Measurements from ENCODE around the gene RNF121.

RNF121 gene

GRCh38 chr11:71949034-71949433 lies 20.2 kb downstream of the RNF121 start:
- Histone ChIP-seq H3K4me3 (ENCODE audit: low read depth in 1 of 2, low read length in 2 of 2) (no peak overlapping the region), H3K27ac (ENCODE audit: low read length) (no peak overlapping the region), H3K4me2 (ENCODE audit: insufficient read depth, low read length) (no peak overlapping the region), H3K79me2 (ENCODE audit: insufficient read depth, low read length) (peaks cover 38% of the 10 kb centered on the region), H4K20me1 (ENCODE audit: insufficient read depth, low read length) (peaks cover 14% of the 10 kb centered on the region; the same call in 1 of the 2 replicates), H2AFZ (ENCODE audit: low read depth, low read length) (no peak overlapping the region), H3K27me3 (ENCODE audit: insufficient read depth, low read length, poor library complexity) (no peaks in the 10 kb centered on the region), H3K9ac (ENCODE audit: low read depth, low read length) (no peak overlapping the region), H3K4me1 (ENCODE audit: insufficient read depth, low read length) (no peaks in the 10 kb centered on the region), H3K9me3 (ENCODE audit: insufficient read depth, low read length, severe bottlenecking) (no peaks in the 10 kb centered on the region), H3K36me3 (ENCODE audit: insufficient read depth, low read length) (no peaks in the 10 kb centered on the region)
- TF ChIP-seq EZH2 (IDR thresholded peaks at IDR 0.05; ENCODE audit: borderline replicate concordance, low read depth, low read length, severe bottlenecking) = no peak
- TF ChIP-seq CTCF (IDR thresholded peaks at IDR 0.05; ENCODE audit: borderline replicate concordance, extremely low read depth, low read length, poor library complexity, severe bottlenecking) = no peak
- no peak for ATAC-seq (ENCODE audit: insufficient read depth, low read depth)
- DNase-seq = no peak

- Histone ChIP-seq H3K79me2 (ENCODE audit: insufficient read depth, low read length) (peaks cover 31% of the 10 kb centered on the region), H2AFZ (ENCODE audit: low read depth, low read length) (no peak overlapping the region), H3K9ac (ENCODE audit: low read depth, low read length) (no peak overlapping the region), H3K4me2 (ENCODE audit: insufficient read depth, low read length) (no peak overlapping the region), H3K36me3 (ENCODE audit: insufficient read depth, low read length) (no peaks in the 10 kb centered on the region), H3K9me3 (ENCODE audit: insufficient read depth, low read length, severe bottlenecking) (no peaks in the 10 kb centered on the region), H3K4me3 (ENCODE audit: low read depth in 1 of 2, low read length in 2 of 2) (no peak overlapping the region), H3K27ac (ENCODE audit: low read length) (no peak overlapping the region), H3K27me3 (ENCODE audit: insufficient read depth, low read length, poor library complexity) (no peaks in the 10 kb centered on the region), H3K4me1 (ENCODE audit: insufficient read depth, low read length) (no peaks in the 10 kb centered on the region), H4K20me1 (ENCODE audit: insufficient read depth, low read length) (peaks cover 19% of the 10 kb centered on the region; the same call in 1 of the 2 replicates)
- ATAC-seq (ENCODE audit: insufficient read depth, low read depth) (no peak), DNase-seq (no peak)
- no peak for TF ChIP-seq EZH2 (IDR thresholded peaks at IDR 0.05; ENCODE audit: borderline replicate concordance, low read depth, low read length, severe bottlenecking)
- TF ChIP-seq CTCF (IDR thresholded peaks at IDR 0.05; ENCODE audit: borderline replicate concordance, extremely low read depth, low read length, poor library complexity, severe bottlenecking) = no peak
Measured at GRCh38 chr11:71951741-71952310, 23.0 kb downstream of the RNF121 start.

DNA sequence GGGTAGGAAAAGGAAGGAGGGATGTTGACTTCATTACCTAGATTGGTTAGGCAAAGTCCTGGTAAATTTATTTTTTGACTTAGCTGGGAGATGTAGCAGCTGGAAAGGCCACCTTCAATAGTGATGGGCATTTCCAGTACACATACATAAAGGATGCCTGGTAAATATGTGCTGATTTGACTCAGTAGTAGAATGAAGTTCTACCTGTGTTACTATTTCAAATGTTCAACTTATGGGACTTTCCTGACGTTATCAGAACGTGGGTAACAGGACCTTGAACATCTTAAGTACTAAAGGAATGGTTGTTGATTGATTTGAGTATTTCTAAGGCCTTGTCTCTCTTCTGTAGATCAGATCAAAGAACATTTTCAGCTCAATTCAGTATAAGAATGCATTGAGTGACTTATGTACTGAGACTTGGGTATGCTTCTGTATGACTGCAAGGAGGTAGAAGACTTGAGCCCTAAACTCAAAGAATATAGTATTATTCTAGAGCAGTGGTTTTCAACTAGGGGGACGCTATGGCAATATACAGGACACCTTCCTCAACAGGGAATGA lies 27.1 kb downstream of the RNF121 start:
- TF ChIP-seq CTCF (IDR thresholded peaks at IDR 0.05; ENCODE audit: borderline replicate concordance, extremely low read depth, low read length, poor library complexity, severe bottlenecking) = no peak
- TF ChIP-seq EZH2 (IDR thresholded peaks at IDR 0.05; ENCODE audit: borderline replicate concordance, low read depth, low read length, severe bottlenecking) = no peak
- H3K9me3 ChIP-seq (ENCODE audit: insufficient read depth, low read length, severe bottlenecking) = no peaks in the 10 kb centered on the region
- H3K79me2 ChIP-seq (ENCODE audit: insufficient read depth, low read length) = peaks cover 20% of the 10 kb centered on the region
- no peaks in the 10 kb centered on the region for H3K27me3 ChIP-seq (ENCODE audit: insufficient read depth, low read length, poor library complexity)
- no peak overlapping the region for H3K4me2 ChIP-seq (ENCODE audit: insufficient read depth, low read length)
- H3K9ac ChIP-seq (ENCODE audit: low read depth, low read length) = no peak overlapping the region
- H4K20me1 ChIP-seq (ENCODE audit: insufficient read depth, low read length) = peaks cover 16% of the 10 kb centered on the region; the same call in 1 of the 2 replicates
- H3K4me1 ChIP-seq (ENCODE audit: insufficient read depth, low read length) = no peaks in the 10 kb centered on the region
- H3K36me3 ChIP-seq (ENCODE audit: insufficient read depth, low read length) = peaks cover 8% of the 10 kb centered on the region
- H3K27ac ChIP-seq (ENCODE audit: low read length) = no peak overlapping the region
- no peak for DNase-seq
- no peak overlapping the region for H2AFZ ChIP-seq (ENCODE audit: low read depth, low read length)
- no peak overlapping the region for H3K4me3 ChIP-seq (ENCODE audit: low read depth in 1 of 2, low read length in 2 of 2)
- ATAC-seq (ENCODE audit: insufficient read depth, low read depth) = no peak

Measured in DND-41 (cell line).